ENCODE data around the gene STAT2. TPM values are rescaled to one million over a fixed set of nuclear protein-coding genes. Genes with fewer than 3 reads are reported as not detected.

Gene STAT2
- total and polyA plus RNA-seq, 7 experiments from 2014 or later, result 64.1 to 291 (median 179) TPM

GRCh38 chr12:56382611-56383010 is 22.7 kb upstream of the STAT2 start:
- peaks cover 0 to 2% (median 0%) of the 10 kb centered on the region in 5 donors for H3K27me3 Mint-ChIP-seq
- Histone ChIP-seq H3K9me3 (ENCODE audit: control insufficient read depth in 2 of 3, low read length in 3 of 3) (no peaks in the 10 kb centered on the region), H3K27ac (ENCODE audit: low read depth, low read length) (no peak overlapping the region), H3K36me3 (ENCODE audit: control insufficient read depth in 2 of 3, insufficient read depth in 3 of 3, low read length in 3 of 3) (no peaks in the 10 kb centered on the region), H3K4me3 (ENCODE audit: low read length) (no peak overlapping the region), H3K27me3 (ENCODE audit: control insufficient read depth in 2 of 2, insufficient read depth in 2 of 2, low read length in 2 of 2) (no peaks in the 10 kb centered on the region), H3K4me1 (ENCODE audit: control insufficient read depth in 2 of 2, insufficient read depth in 2 of 2, low read length in 2 of 2) (no peaks in the 10 kb centered on the region)
- ATAC-seq, result no peak
- no peaks in the 10 kb centered on the region for H3K36me3 Mint-ChIP-seq
- ChIA-PET CTCF (interaction anchor here (0.7 kb wide), 1 partner anchor 9 kb away, joined by 3 read pairs; no protein-coding TSS in a partner anchor), POLR2A (no interaction called here)
- DNase-seq, result no peak
- no peak overlapping the region for H3K4me3 Mint-ChIP-seq
- H3K4me1 Mint-ChIP-seq, result peaks cover 0 to 3% (median 0%) of the 10 kb centered on the region in 7 donors
- H3K27ac Mint-ChIP-seq, result no peak overlapping the region
- H3K9me3 Mint-ChIP-seq, result no peaks in the 10 kb centered on the region
- intact Hi-C loops (cut with micrococcal nuclease), result no loop called here

GRCh38 chr12:56377989-56378316 is 18.0 kb upstream of the STAT2 start:
- ChIA-PET POLR2A (no interaction called here), CTCF (no interaction called here)
- no peak overlapping the region for H3K27ac Mint-ChIP-seq
- no peaks in the 10 kb centered on the region for H3K4me1 ChIP-seq (ENCODE audit: control insufficient read depth in 2 of 2, insufficient read depth in 2 of 2, low read length in 2 of 2)
- H3K27me3 Mint-ChIP-seq, result peaks cover 0 to 5% (median 0%) of the 10 kb centered on the region in 5 donors
- H3K9me3 ChIP-seq (ENCODE audit: control insufficient read depth in 2 of 3, low read length in 3 of 3), result no peaks in the 10 kb centered on the region
- peaks cover 0 to 4% (median 0%) of the 10 kb centered on the region in 5 donors for H3K36me3 Mint-ChIP-seq
- no peak overlapping the region for H3K4me3 Mint-ChIP-seq
- DNase-seq, result no peak
- peaks cover 0 to 7% (median 0%) of the 10 kb centered on the region in 7 donors for H3K4me1 Mint-ChIP-seq
- H3K4me3 ChIP-seq (ENCODE audit: low read length), result no peak overlapping the region
- H3K27ac ChIP-seq (ENCODE audit: low read depth, low read length), result no peak overlapping the region
- H3K27me3 ChIP-seq (ENCODE audit: control insufficient read depth in 2 of 2, insufficient read depth in 2 of 2, low read length in 2 of 2), result no peaks in the 10 kb centered on the region
- ATAC-seq, result no peak
- peaks cover 0 to 6% (median 0%) of the 10 kb centered on the region in 11 donors for H3K9me3 Mint-ChIP-seq
- no peaks in the 10 kb centered on the region for H3K36me3 ChIP-seq (ENCODE audit: control insufficient read depth in 2 of 3, insufficient read depth in 3 of 3, low read length in 3 of 3)
- intact Hi-C loops (cut with micrococcal nuclease), result no loop called here

- H3K36me3 Mint-ChIP-seq, result peaks cover 0 to 4% (median 0%) of the 10 kb centered on the region in 5 donors
- ATAC-seq (no peak), DNase-seq (no peak)
- no peaks in the 10 kb centered on the region for H3K9me3 ChIP-seq (ENCODE audit: control insufficient read depth in 2 of 3, low read length in 3 of 3)
- intact Hi-C loops (cut with micrococcal nuclease), result no loop called here
- peaks cover 0 to 6% (median 0%) of the 10 kb centered on the region in 11 donors for H3K9me3 Mint-ChIP-seq
- H3K27ac ChIP-seq (ENCODE audit: low read depth, low read length), result no peak overlapping the region
- H3K4me3 ChIP-seq (ENCODE audit: low read length), result no peak overlapping the region
- no peaks in the 10 kb centered on the region for H3K36me3 ChIP-seq (ENCODE audit: control insufficient read depth in 2 of 3, insufficient read depth in 3 of 3, low read length in 3 of 3)
- no peak overlapping the region for H3K4me3 Mint-ChIP-seq
- no peaks in the 10 kb centered on the region for H3K4me1 ChIP-seq (ENCODE audit: control insufficient read depth in 2 of 2, insufficient read depth in 2 of 2, low read length in 2 of 2)
- H3K27me3 ChIP-seq (ENCODE audit: control insufficient read depth in 2 of 2, insufficient read depth in 2 of 2, low read length in 2 of 2), result no peaks in the 10 kb centered on the region
- H3K27me3 Mint-ChIP-seq, result peaks cover 0 to 10% (median 0%) of the 10 kb centered on the region in 5 donors
- peak overlapping the region in 1 of 9 donors; percentile 14 for H3K27ac Mint-ChIP-seq
- peaks cover 0 to 7% (median 0%) of the 10 kb centered on the region in 7 donors for H3K4me1 Mint-ChIP-seq
- ChIA-PET CTCF (no interaction called here), POLR2A (interaction anchor here (1.3 kb wide), 1 partner anchor 61 kb away, joined by 4 read pairs; the partner anchor contains the start of gene CNPY2)
Observed at GRCh38 chr12:56377310-56377988, 17.5 kb upstream of the STAT2 start.

GRCh38 chr12:56375598-56376434 is 15.9 kb upstream of the STAT2 start:
- Mint-ChIP-seq H3K27ac (no peak overlapping the region), H3K27me3 (peaks cover 0 to 19% (median 0%) of the 10 kb centered on the region in 5 donors), H3K4me3 (no peak overlapping the region), H3K9me3 (peaks cover 0 to 8% (median 0%) of the 10 kb centered on the region in 11 donors), H3K4me1 (peaks cover 0 to 7% (median 0%) of the 10 kb centered on the region in 7 donors), H3K36me3 (peaks cover 0 to 4% (median 0%) of the 10 kb centered on the region in 5 donors)
- Histone ChIP-seq H3K27ac (ENCODE audit: low read depth, low read length) (no peak overlapping the region), H3K9me3 (ENCODE audit: control insufficient read depth in 2 of 3, low read length in 3 of 3) (no peaks in the 10 kb centered on the region), H3K27me3 (ENCODE audit: control insufficient read depth in 2 of 2, insufficient read depth in 2 of 2, low read length in 2 of 2) (no peaks in the 10 kb centered on the region), H3K4me3 (ENCODE audit: low read length) (no peak overlapping the region), H3K4me1 (ENCODE audit: control insufficient read depth in 2 of 2, insufficient read depth in 2 of 2, low read length in 2 of 2) (no peaks in the 10 kb centered on the region), H3K36me3 (ENCODE audit: control insufficient read depth in 2 of 3, insufficient read depth in 3 of 3, low read length in 3 of 3) (no peaks in the 10 kb centered on the region)
- intact Hi-C loops (cut with micrococcal nuclease), result no loop called here
- ChIA-PET CTCF (interaction anchor here (1.2 kb wide), 1 partner anchor 36 kb away, joined by 4 read pairs; no protein-coding TSS in a partner anchor), POLR2A (interaction anchor here (1.0 to 1.3 kb wide), 2 partner anchors 8 to 60 kb away, joined by 4 to 5 read pairs; partner anchors contain the start of gene CNPY2)
- DNase-seq, result no peak
- no peak for ATAC-seq

DNA sequence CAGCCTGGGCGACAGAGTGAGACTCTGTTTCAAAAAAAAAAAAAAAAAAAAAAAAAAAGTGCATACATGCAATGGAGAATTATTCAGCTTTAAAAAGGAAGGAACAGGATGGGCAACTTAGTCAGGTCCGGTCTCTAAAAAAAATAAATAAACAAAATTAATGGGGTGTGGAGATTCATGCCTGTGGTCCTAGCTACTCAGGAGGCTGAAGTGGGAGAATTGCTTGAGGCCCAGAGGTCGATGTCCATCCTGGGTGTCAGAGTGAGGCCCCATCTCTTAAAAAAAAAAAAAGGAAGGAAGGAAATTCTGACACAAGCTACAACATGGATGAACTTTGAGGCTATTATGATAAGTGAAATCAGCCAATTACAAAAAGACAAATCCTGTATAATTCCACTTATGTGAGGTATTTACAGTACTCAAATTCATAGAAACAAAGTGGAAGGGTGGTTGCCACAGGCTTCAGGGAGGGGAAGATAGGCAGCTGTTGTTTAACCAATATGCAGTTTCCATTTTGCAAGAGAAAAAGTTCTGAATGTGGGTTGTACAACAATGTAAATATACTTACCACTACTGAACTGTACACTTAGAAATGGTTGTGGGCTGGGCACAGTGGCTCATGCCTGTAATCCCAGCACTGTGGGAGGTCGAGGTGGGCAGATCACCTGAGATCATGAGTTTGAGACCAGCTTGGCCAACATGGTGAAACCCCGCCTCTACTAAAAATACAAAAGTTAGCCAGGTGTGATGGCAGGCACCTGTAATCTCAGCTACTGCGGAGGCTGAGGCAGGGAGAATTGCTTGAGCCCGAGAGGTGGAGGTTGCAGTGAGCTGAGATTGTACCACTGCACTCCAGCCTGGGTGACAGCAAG is 15.1 kb upstream of the STAT2 start:
- intact Hi-C loops (cut with micrococcal nuclease), result no loop called here
- no peaks in the 10 kb centered on the region for H3K36me3 ChIP-seq (ENCODE audit: control insufficient read depth in 2 of 3, insufficient read depth in 3 of 3, low read length in 3 of 3)
- peaks cover 0 to 4% (median 0%) of the 10 kb centered on the region in 5 donors for H3K36me3 Mint-ChIP-seq
- H3K4me1 Mint-ChIP-seq, result peaks cover 0 to 7% (median 0%) of the 10 kb centered on the region in 7 donors
- POLR2A ChIA-PET, result interaction anchor here (0.6 to 1.0 kb wide), 2 partner anchors 9 to 22 kb away, joined by 3 to 5 read pairs; no protein-coding TSS in a partner anchor
- H3K27me3 ChIP-seq (ENCODE audit: control insufficient read depth in 2 of 2, insufficient read depth in 2 of 2, low read length in 2 of 2), result no peaks in the 10 kb centered on the region
- H3K9me3 ChIP-seq (ENCODE audit: control insufficient read depth in 2 of 3, low read length in 3 of 3), result no peaks in the 10 kb centered on the region
- peaks cover 0 to 8% (median 0%) of the 10 kb centered on the region in 11 donors for H3K9me3 Mint-ChIP-seq
- no peak for ATAC-seq
- no peak overlapping the region for H3K4me3 ChIP-seq (ENCODE audit: low read length)
- H3K4me1 ChIP-seq (ENCODE audit: control insufficient read depth in 2 of 2, insufficient read depth in 2 of 2, low read length in 2 of 2), result no peaks in the 10 kb centered on the region
- no peak overlapping the region for H3K27ac ChIP-seq (ENCODE audit: low read depth, low read length)
- no peak overlapping the region for H3K27ac Mint-ChIP-seq
- no peak for DNase-seq
- H3K4me3 Mint-ChIP-seq, result no peak overlapping the region
- peaks cover 0 to 19% (median 0%) of the 10 kb centered on the region in 5 donors for H3K27me3 Mint-ChIP-seq
- CTCF ChIA-PET, result interaction anchor here (0.6 to 1.2 kb wide), 3 partner anchors 36 to 1994 kb away, joined by 3 to 4 read pairs (median 3); no protein-coding TSS in a partner anchor

- Mint-ChIP-seq H3K27ac (no peak overlapping the region), H3K36me3 (peaks cover 0 to 4% (median 0%) of the 10 kb centered on the region in 5 donors), H3K27me3 (peaks cover 0 to 23% (median 0%) of the 10 kb centered on the region in 5 donors), H3K4me3 (no peak overlapping the region), H3K4me1 (peaks cover 0 to 7% (median 0%) of the 10 kb centered on the region in 7 donors), H3K9me3 (peaks cover 0 to 8% (median 0%) of the 10 kb centered on the region in 11 donors)
- H3K9me3 ChIP-seq (ENCODE audit: control insufficient read depth in 2 of 3, low read length in 3 of 3), result no peaks in the 10 kb centered on the region
- DNase-seq, result no peak
- no peak overlapping the region for H3K4me3 ChIP-seq (ENCODE audit: low read length)
- no peaks in the 10 kb centered on the region for H3K4me1 ChIP-seq (ENCODE audit: control insufficient read depth in 2 of 2, insufficient read depth in 2 of 2, low read length in 2 of 2)
- ATAC-seq, result no peak
- no peaks in the 10 kb centered on the region for H3K36me3 ChIP-seq (ENCODE audit: control insufficient read depth in 2 of 3, insufficient read depth in 3 of 3, low read length in 3 of 3)
- H3K27ac ChIP-seq (ENCODE audit: low read depth, low read length), result no peak overlapping the region
- ChIA-PET CTCF (interaction anchor here (0.6 to 0.9 kb wide), 3 partner anchors 9 to 123 kb away, joined by 3 to 5 read pairs (median 3); no protein-coding TSS in a partner anchor), POLR2A (no interaction called here)
- no peaks in the 10 kb centered on the region for H3K27me3 ChIP-seq (ENCODE audit: control insufficient read depth in 2 of 2, insufficient read depth in 2 of 2, low read length in 2 of 2)
- intact Hi-C loops (cut with micrococcal nuclease), result no loop called here
Observed at GRCh38 chr12:56373515-56373914, 13.6 kb upstream of the STAT2 start.

Data from naive thymus-derived CD4-positive, alpha-beta T cell (primary cell).